ENCODE measurements around the gene GAS7. TPM values are rescaled to one million over a fixed set of nuclear protein-coding genes. Genes with fewer than 3 reads are reported as not detected.

The GAS7 gene
- total and polyA plus RNA-seq, 2 experiments from 2014 or later, result 1.9 to 10.7 TPM

- Mint-ChIP-seq H3K36me3 (ENCODE audit: low read depth) (no peaks in the 10 kb centered on the region; the same call in 2 of the 3 replicates), H3K27ac (no peak overlapping the region)
- H2AFZ ChIP-seq, result no peak overlapping the region
These were observed 149.6 kb downstream of the GAS7 start for GRCh38 chr17:10048629-10049350.

More at GRCh38 chr17:10048629-10049350, 149.6 kb downstream of the GAS7 start:
- TF ChIP-seq REST (IDR thresholded peaks at IDR 0.05; ENCODE audit: unreplicated experiment), result no peak
- TF ChIP-seq POLR2AphosphoS5 (IDR thresholded peaks at IDR 0.05; ENCODE audit: low read depth), result no peak
- TF ChIP-seq ZNF114 (CRISPR knock-in tag; IDR thresholded peaks at IDR 0.05), result no peak
- TF ChIP-seq, protein P1, sequence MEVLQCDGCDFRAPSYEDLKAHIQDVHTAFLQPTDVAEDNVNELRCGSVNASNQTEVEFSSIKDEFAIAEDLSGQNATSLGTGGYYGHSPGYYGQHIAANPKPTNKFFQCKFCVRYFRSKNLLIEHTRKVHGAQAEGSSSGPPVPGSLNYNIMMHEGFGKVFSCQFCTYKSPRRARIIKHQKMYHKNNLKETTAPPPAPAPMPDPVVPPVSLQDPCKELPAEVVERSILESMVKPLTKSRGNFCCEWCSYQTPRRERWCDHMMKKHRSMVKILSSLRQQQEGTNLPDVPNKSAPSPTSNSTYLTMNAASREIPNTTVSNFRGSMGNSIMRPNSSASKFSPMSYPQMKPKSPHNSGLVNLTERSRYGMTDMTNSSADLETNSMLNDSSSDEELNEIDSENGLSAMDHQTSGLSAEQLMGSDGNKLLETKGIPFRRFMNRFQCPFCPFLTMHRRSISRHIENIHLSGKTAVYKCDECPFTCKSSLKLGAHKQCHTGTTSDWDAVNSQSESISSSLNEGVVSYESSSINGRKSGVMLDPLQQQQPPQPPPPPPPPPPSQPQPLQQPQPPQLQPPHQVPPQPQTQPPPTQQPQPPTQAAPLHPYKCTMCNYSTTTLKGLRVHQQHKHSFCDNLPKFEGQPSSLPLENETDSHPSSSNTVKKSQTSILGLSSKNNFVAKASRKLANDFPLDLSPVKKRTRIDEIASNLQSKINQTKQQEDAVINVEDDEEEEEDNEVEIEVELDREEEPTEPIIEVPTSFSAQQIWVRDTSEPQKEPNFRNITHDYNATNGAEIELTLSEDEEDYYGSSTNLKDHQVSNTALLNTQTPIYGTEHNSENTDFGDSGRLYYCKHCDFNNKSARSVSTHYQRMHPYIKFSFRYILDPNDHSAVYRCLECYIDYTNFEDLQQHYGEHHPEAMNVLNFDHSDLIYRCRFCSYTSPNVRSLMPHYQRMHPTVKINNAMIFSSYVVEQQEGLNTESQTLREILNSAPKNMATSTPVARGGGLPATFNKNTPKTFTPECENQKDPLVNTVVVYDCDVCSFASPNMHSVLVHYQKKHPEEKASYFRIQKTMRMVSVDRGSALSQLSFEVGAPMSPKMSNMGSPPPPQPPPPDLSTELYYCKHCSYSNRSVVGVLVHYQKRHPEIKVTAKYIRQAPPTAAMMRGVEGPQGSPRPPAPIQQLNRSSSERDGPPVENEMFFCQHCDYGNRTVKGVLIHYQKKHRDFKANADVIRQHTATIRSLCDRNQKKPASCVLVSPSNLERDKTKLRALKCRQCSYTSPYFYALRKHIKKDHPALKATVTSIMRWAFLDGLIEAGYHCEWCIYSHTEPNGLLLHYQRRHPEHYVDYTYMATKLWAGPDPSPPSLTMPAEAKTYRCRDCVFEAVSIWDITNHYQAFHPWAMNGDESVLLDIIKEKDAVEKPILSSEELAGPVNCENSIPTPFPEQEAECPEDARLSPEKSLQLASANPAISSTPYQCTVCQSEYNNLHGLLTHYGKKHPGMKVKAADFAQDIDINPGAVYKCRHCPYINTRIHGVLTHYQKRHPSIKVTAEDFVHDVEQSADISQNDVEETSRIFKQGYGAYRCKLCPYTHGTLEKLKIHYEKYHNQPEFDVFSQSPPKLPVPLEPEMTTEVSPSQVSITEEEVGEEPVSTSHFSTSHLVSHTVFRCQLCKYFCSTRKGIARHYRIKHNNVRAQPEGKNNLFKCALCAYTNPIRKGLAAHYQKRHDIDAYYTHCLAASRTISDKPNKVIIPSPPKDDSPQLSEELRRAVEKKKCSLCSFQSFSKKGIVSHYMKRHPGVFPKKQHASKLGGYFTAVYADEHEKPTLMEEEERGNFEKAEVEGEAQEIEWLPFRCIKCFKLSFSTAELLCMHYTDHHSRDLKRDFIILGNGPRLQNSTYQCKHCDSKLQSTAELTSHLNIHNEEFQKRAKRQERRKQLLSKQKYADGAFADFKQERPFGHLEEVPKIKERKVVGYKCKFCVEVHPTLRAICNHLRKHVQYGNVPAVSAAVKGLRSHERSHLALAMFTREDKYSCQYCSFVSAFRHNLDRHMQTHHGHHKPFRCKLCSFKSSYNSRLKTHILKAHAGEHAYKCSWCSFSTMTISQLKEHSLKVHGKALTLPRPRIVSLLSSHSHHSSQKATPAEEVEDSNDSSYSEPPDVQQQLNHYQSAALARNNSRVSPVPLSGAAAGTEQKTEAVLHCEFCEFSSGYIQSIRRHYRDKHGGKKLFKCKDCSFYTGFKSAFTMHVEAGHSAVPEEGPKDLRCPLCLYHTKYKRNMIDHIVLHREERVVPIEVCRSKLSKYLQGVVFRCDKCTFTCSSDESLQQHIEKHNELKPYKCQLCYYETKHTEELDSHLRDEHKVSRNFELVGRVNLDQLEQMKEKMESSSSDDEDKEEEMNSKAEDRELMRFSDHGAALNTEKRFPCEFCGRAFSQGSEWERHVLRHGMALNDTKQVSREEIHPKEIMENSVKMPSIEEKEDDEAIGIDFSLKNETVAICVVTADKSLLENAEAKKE (CRISPR knock-in tag; IDR thresholded peaks at IDR 0.05), result no peak
- no peak for TF ChIP-seq EZH2phosphoT487 (IDR thresholded peaks at IDR 0.05; ENCODE audit: unreplicated experiment)
- TF ChIP-seq JUNB (IDR thresholded peaks at IDR 0.05; ENCODE audit: unreplicated experiment), result no peak
- TF ChIP-seq, protein P2, sequence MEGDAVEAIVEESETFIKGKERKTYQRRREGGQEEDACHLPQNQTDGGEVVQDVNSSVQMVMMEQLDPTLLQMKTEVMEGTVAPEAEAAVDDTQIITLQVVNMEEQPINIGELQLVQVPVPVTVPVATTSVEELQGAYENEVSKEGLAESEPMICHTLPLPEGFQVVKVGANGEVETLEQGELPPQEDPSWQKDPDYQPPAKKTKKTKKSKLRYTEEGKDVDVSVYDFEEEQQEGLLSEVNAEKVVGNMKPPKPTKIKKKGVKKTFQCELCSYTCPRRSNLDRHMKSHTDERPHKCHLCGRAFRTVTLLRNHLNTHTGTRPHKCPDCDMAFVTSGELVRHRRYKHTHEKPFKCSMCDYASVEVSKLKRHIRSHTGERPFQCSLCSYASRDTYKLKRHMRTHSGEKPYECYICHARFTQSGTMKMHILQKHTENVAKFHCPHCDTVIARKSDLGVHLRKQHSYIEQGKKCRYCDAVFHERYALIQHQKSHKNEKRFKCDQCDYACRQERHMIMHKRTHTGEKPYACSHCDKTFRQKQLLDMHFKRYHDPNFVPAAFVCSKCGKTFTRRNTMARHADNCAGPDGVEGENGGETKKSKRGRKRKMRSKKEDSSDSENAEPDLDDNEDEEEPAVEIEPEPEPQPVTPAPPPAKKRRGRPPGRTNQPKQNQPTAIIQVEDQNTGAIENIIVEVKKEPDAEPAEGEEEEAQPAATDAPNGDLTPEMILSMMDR (conservative IDR thresholded peaks at IDR 0.05; ENCODE audit: low read depth in 2 of 2), result no peak
- TF ChIP-seq ZNF331 (CRISPR knock-in tag; IDR thresholded peaks at IDR 0.05; ENCODE audit: low read depth), result no peak
- no peak for TF ChIP-seq NANOG (IDR thresholded peaks at IDR 0.05; ENCODE audit: borderline replicate concordance)
- Histone ChIP-seq H4K20me1 (replicated peaks; ENCODE audit: insufficient read depth) (no peaks in the 10 kb centered on the region), H3F3A (replicated peaks; ENCODE audit: low read depth) (no peaks in the 10 kb centered on the region), H3K36me3 (ENCODE audit: insufficient read depth) (no peaks in the 10 kb centered on the region), H3K4me1 (ENCODE audit: insufficient read depth) (peaks cover 8% of the 10 kb centered on the region), H3K27ac (ENCODE audit: low read depth) (no peak overlapping the region), H3K4me2 (no peak overlapping the region), H3K79me2 (replicated peaks; ENCODE audit: insufficient read depth) (no peaks in the 10 kb centered on the region), H3K4me3 (no peak overlapping the region), H3K9me2 (ENCODE audit: insufficient read depth) (no peaks in the 10 kb centered on the region), H3K27me3 (ENCODE audit: insufficient read depth) (no peaks in the 10 kb centered on the region)
- H3K4me3 Mint-ChIP-seq, result no peak overlapping the region
- no peaks in the 10 kb centered on the region; the same call in 2 of the 3 replicates for H3K9me3 Mint-ChIP-seq
- ATAC-seq (no peak), DNase-seq (ENCODE audit: low spot score) (no peak)
- peaks cover 22% of the 10 kb centered on the region; the same call in 2 of the 3 replicates for H3K4me1 Mint-ChIP-seq
- H3K27me3 Mint-ChIP-seq (ENCODE audit: insufficient read depth, low read depth, poor library complexity), result peaks cover 2% of the 10 kb centered on the region
